Brain microvascular endothelial cell (primary cell): ENCODE measurements around the gene THSD7B.
"Not testable (repeated sequence)": the region's sequence is repeated elsewhere in the genome, so short reads cannot be mapped to it uniquely, and the experiment has no call there.

Experiments
- DNase-seq: peaks from one replicate; pipeline ENCODE4 v3.0.0-alpha.2; 2020
- H3K27ac ChIP-seq: fragments of 250-450 bp; sonication (Bioruptor Pico); 2 replicates; pipeline ENCODE4 v1.5.1; 2020; ENCODE audit warnings: mild to moderate bottlenecking, moderate library complexity
- H3K27me3 ChIP-seq: fragments of 250-450 bp; sonication (Bioruptor Pico); replicated peaks from 2 replicates; pipeline ENCODE4 v1.5.1; 2020; ENCODE audit warnings: mild to moderate bottlenecking
- H3K36me3 ChIP-seq: fragments of 250-450 bp; sonication (Bioruptor Pico); replicated peaks from 2 replicates; pipeline ENCODE4 v1.5.1; 2020; ENCODE audit warnings: mild to moderate bottlenecking
- H3K4me3 ChIP-seq: 2 replicates; pipeline ENCODE4 v1.5.1; 2011; ENCODE audit warnings: low read depth, mild to moderate bottlenecking, control low read depth, low read length, moderate library complexity
- CTCF ChIP-seq: IDR thresholded peaks from 2 replicates; pipeline ENCODE4 v1.5.1; 2011; ENCODE audit warnings: low read depth, mild to moderate bottlenecking, moderate library complexity, low read length, control low read depth, inconsistent platforms; ENCODE audit errors: missing control alignments
- in situ Hi-C: cut with HindIII; loops from 2 replicates; pipeline ENCODE4 v1.10.0; 2017; ENCODE audit warnings: low sequenced_read_pairs, low pct_ligation_motif_present

The THSD7B gene

GRCh38 chr2:137049518-137049917 is 284.2 kb downstream of the THSD7B start:
- in situ Hi-C loops, result no loop called here
- Histone ChIP-seq H3K4me3 (no peak overlapping the region), H3K27me3 (no peaks in the 10 kb centered on the region), H3K27ac (no peak overlapping the region), H3K36me3 (no peaks in the 10 kb centered on the region)
- no peak for DNase-seq
- TF ChIP-seq CTCF, result no peak

- no peak for DNase-seq
- H3K4me3 ChIP-seq, result no peak overlapping the region
- H3K27me3 ChIP-seq, result no peaks in the 10 kb centered on the region
- no peak overlapping the region for H3K27ac ChIP-seq
- in situ Hi-C loops, result no loop called here
- H3K36me3 ChIP-seq, result no peaks in the 10 kb centered on the region
- peak; percentile 13 for TF ChIP-seq CTCF
Measured at GRCh38 chr2:137050949-137051348, 285.6 kb downstream of the THSD7B start.

- DNase-seq, result no peak
- in situ Hi-C loops, result no loop called here
- H3K36me3 ChIP-seq, result no peaks in the 10 kb centered on the region
- no peak overlapping the region for H3K27ac ChIP-seq
- no peaks in the 10 kb centered on the region for H3K27me3 ChIP-seq
- TF ChIP-seq CTCF, result no peak
- no peak overlapping the region for H3K4me3 ChIP-seq
Measured at GRCh38 chr2:137051778-137052398, 286.5 kb downstream of the THSD7B start.

GRCh38 chr2:137056704-137057103 is 291.4 kb downstream of the THSD7B start:
- in situ Hi-C loops, result no loop called here
- TF ChIP-seq CTCF, result no peak
- Histone ChIP-seq H3K27ac (no peak overlapping the region), H3K4me3 (no peak overlapping the region), H3K36me3 (no peaks in the 10 kb centered on the region), H3K27me3 (no peaks in the 10 kb centered on the region)
- DNase-seq, result no peak

GRCh38 chr2:137076111-137076765 is 310.9 kb downstream of the THSD7B start:
- H3K4me3 ChIP-seq, H3K27ac ChIP-seq, H3K27me3 ChIP-seq, H3K36me3 ChIP-seq, DNase-seq, in situ Hi-C loops: not testable (repeated sequence)

GRCh38 chr2:137091704-137092103 is 326.4 kb downstream of the THSD7B start:
- no peak for TF ChIP-seq CTCF
- H3K4me3 ChIP-seq, result no peak overlapping the region
- in situ Hi-C loops, result no loop called here
- H3K27ac ChIP-seq, result no peak overlapping the region
- DNase-seq, result peak; percentile 15
- H3K27me3 ChIP-seq, result no peaks in the 10 kb centered on the region
- H3K36me3 ChIP-seq, result no peaks in the 10 kb centered on the region
